ENCODE measurements around the gene TYMS.
A peak's percentile ranks its signal among the peaks of the same experiment; 100 is the strongest.

The TYMS gene

GRCh38 chr18:617970-618504, 39.4 kb upstream of the TYMS start:
- Histone ChIP-seq H4K20me1 (ENCODE audit: insufficient read depth, low read length) (no peaks in the 10 kb centered on the region), H3K9ac (ENCODE audit: low read length) (no peak overlapping the region), H3K79me2 (ENCODE audit: low read length) (no peaks in the 10 kb centered on the region), H3K27ac (ENCODE audit: low read length) (no peak overlapping the region), H3K27me3 (ENCODE audit: low read depth, low read length) (peaks cover 9% of the 10 kb centered on the region), H2AFZ (ENCODE audit: low read depth, low read length) (no peak overlapping the region), H3K4me3 (ENCODE audit: low read length) (no peak overlapping the region), H3K36me3 (replicated peaks; ENCODE audit: low read depth, low read length) (no peaks in the 10 kb centered on the region), H3K9me3 (ENCODE audit: insufficient read depth, low read length) (no peaks in the 10 kb centered on the region), H3K4me2 (ENCODE audit: low read length) (no peak overlapping the region), H3K4me1 (ENCODE audit: low read length) (peaks cover 40% of the 10 kb centered on the region)
- TF ChIP-seq EZH2phosphoT487 (IDR thresholded peaks at IDR 0.05; ENCODE audit: low read depth): no peak
- TF ChIP-seq CTCF (IDR thresholded peaks at IDR 0.05; ENCODE audit: low read depth, low read length): no peak

DNA sequence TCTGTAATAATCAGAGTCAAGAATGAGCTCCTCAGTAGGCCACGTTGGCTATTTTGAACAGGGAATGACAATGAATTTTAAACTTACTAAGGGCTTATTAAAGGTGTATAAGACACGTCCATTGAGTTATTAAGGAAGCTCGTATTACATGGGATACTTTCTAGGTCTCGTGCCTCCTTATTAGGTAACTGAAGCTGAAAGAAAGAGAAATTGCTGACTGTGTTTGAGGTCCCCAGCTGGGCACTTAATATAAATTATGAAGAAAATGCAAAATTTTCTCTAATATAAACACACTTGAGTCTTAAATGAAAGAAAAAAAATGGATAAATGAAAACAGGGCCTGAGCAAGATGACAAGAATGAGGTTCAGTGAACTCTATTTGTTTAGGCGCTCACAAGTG, 38.8 kb upstream of the TYMS start:
- Histone ChIP-seq H3K4me2 (ENCODE audit: low read length) (no peak overlapping the region), H3K9me3 (ENCODE audit: insufficient read depth, low read length) (no peaks in the 10 kb centered on the region), H3K27me3 (ENCODE audit: low read depth, low read length) (peaks cover 9% of the 10 kb centered on the region), H3K9ac (ENCODE audit: low read length) (no peak overlapping the region), H3K27ac (ENCODE audit: low read length) (no peak overlapping the region), H3K4me3 (ENCODE audit: low read length) (no peak overlapping the region), H3K36me3 (replicated peaks; ENCODE audit: low read depth, low read length) (no peaks in the 10 kb centered on the region), H3K79me2 (ENCODE audit: low read length) (no peaks in the 10 kb centered on the region), H4K20me1 (ENCODE audit: insufficient read depth, low read length) (no peaks in the 10 kb centered on the region), H3K4me1 (ENCODE audit: low read length) (peaks cover 40% of the 10 kb centered on the region), H2AFZ (ENCODE audit: low read depth, low read length) (no peak overlapping the region)
- no peak for TF ChIP-seq CTCF (IDR thresholded peaks at IDR 0.05; ENCODE audit: low read depth, low read length)
- no peak for TF ChIP-seq EZH2phosphoT487 (IDR thresholded peaks at IDR 0.05; ENCODE audit: low read depth)

- TF ChIP-seq EZH2phosphoT487 (IDR thresholded peaks at IDR 0.05; ENCODE audit: low read depth) (no peak), CTCF (IDR thresholded peaks at IDR 0.05; ENCODE audit: low read depth, low read length) (no peak)
- H3K79me2 ChIP-seq (ENCODE audit: low read length): no peaks in the 10 kb centered on the region
- no peaks in the 10 kb centered on the region for H4K20me1 ChIP-seq (ENCODE audit: insufficient read depth, low read length)
- H2AFZ ChIP-seq (ENCODE audit: low read depth, low read length): no peak overlapping the region
- H3K4me2 ChIP-seq (ENCODE audit: low read length): peak overlapping the region; percentile 21; the same call in 1 of the 2 replicates
- no peaks in the 10 kb centered on the region for H3K9me3 ChIP-seq (ENCODE audit: insufficient read depth, low read length)
- no peaks in the 10 kb centered on the region for H3K36me3 ChIP-seq (replicated peaks; ENCODE audit: low read depth, low read length)
- H3K9ac ChIP-seq (ENCODE audit: low read length): no peak overlapping the region
- peaks cover 24% of the 10 kb centered on the region for H3K27me3 ChIP-seq (ENCODE audit: low read depth, low read length)
- no peak overlapping the region for H3K4me3 ChIP-seq (ENCODE audit: low read length)
- peaks cover 14% of the 10 kb centered on the region for H3K4me1 ChIP-seq (ENCODE audit: low read length)
- no peak overlapping the region for H3K27ac ChIP-seq (ENCODE audit: low read length)
These were observed 36.0 kb upstream of the TYMS start for GRCh38 chr18:621291-622043.

GRCh38 chr18:622289-622688, 35.2 kb upstream of the TYMS start:
- no peak overlapping the region for H3K4me3 ChIP-seq (ENCODE audit: low read length)
- TF ChIP-seq EZH2phosphoT487 (IDR thresholded peaks at IDR 0.05; ENCODE audit: low read depth) (no peak), CTCF (IDR thresholded peaks at IDR 0.05; ENCODE audit: low read depth, low read length) (no peak)
- H2AFZ ChIP-seq (ENCODE audit: low read depth, low read length): no peak overlapping the region
- H4K20me1 ChIP-seq (ENCODE audit: insufficient read depth, low read length): no peaks in the 10 kb centered on the region
- no peak overlapping the region for H3K9ac ChIP-seq (ENCODE audit: low read length)
- H3K4me1 ChIP-seq (ENCODE audit: low read length): peaks cover 12% of the 10 kb centered on the region
- no peaks in the 10 kb centered on the region for H3K79me2 ChIP-seq (ENCODE audit: low read length)
- H3K27me3 ChIP-seq (ENCODE audit: low read depth, low read length): peaks cover 28% of the 10 kb centered on the region
- no peaks in the 10 kb centered on the region for H3K9me3 ChIP-seq (ENCODE audit: insufficient read depth, low read length)
- H3K4me2 ChIP-seq (ENCODE audit: low read length): no peak overlapping the region
- no peaks in the 10 kb centered on the region for H3K36me3 ChIP-seq (replicated peaks; ENCODE audit: low read depth, low read length)
- no peak overlapping the region for H3K27ac ChIP-seq (ENCODE audit: low read length)

Data from OCI-LY3 (cell line).